Choroid plexus epithelial cell (primary cell): ENCODE results near the gene PHOSPHO2.

ENCODE experiments used
- DNase-seq: peaks from one replicate; pipeline ENCODE4 v3.0.0-alpha.2; 2010; ENCODE audit warnings: low read depth
- H3K4me3 ChIP-seq: 2 replicates; pipeline ENCODE4 v1.5.1; 2011; ENCODE audit warnings: low read depth, mild to moderate bottlenecking, control low read depth, low read length, moderate library complexity
- CTCF ChIP-seq: conservative IDR thresholded peaks from 2 replicates; pipeline ENCODE4 v1.5.1; 2011; ENCODE audit warnings: low read depth, mild to moderate bottlenecking, control low read depth, inconsistent platforms, low read length, moderate library complexity

Gene PHOSPHO2

GRCh38 chr2:169739351-169739750 lies 45.1 kb downstream of the PHOSPHO2 start:
- H3K4me3 ChIP-seq, result no peak overlapping the region

GRCh38 chr2:169743549-169743948 lies 49.3 kb downstream of the PHOSPHO2 start:
- no peak overlapping the region for H3K4me3 ChIP-seq
- DNase-seq, result peak; percentile 35
- TF ChIP-seq CTCF, result no peak

More at GRCh38 chr2:169739351-169739750, 45.1 kb downstream of the PHOSPHO2 start:
- TF ChIP-seq CTCF, result no peak
- no peak for DNase-seq

GRCh38 chr2:169746240-169746639 lies 52.0 kb downstream of the PHOSPHO2 start:
- no peak for TF ChIP-seq CTCF
- no peak for DNase-seq
- no peak overlapping the region for H3K4me3 ChIP-seq

GRCh38 chr2:169748319-169748718 lies 54.0 kb downstream of the PHOSPHO2 start:
- no peak for DNase-seq
- no peak overlapping the region for H3K4me3 ChIP-seq
- no peak for TF ChIP-seq CTCF
